HEK293 (cell line): ENCODE data around the gene STX16.

Experiments used
- CTCF ChIA-PET: fragments of 350-600 bp; formaldehyde crosslinking; extraction: SDS; loops from one replicate; lab custom pipeline; 2021; ENCODE audit warnings: antibody characterized with exemption; lab: Yijun Ruan, JAX
- POLR2A ChIA-PET: fragments of 300-600 bp; formaldehyde crosslinking; extraction: SDS; loops from one replicate; lab custom pipeline; 2020; ENCODE audit warnings: antibody characterized with exemption, inconsistent platforms; lab: Yijun Ruan, JAX
- H3K27ac ChIP-seq: fragments of 200-500 bp; sonication (Bioruptor generic); 2 replicates; pipeline ENCODE4 v1.5.1; 2014; ENCODE audit warnings: low read depth, low read length, control low read depth, inconsistent platforms; ENCODE audit errors: extremely low read depth
- H3K36me3 ChIP-seq, 2 experiments: fragments of 200-500 bp in 1 of 2; sonication (Bioruptor generic) in 1 of 2; 1 replicate in 1 of 2; 2 replicates in 1 of 2; pipeline ENCODE4 v1.5.1; 2014 to 2017; ENCODE audit warnings: inconsistent platforms in 2 of 2, low read length in 2 of 2; ENCODE audit not compliant: control insufficient read depth in 2 of 2, insufficient read depth in 1 of 2
- H3K4me1 ChIP-seq: fragments of 200-500 bp; sonication (Bioruptor generic); 2 replicates; pipeline ENCODE4 v1.5.1; 2014; ENCODE audit warnings: mild to moderate bottlenecking, low read length, inconsistent platforms; ENCODE audit not compliant: control insufficient read depth, insufficient read depth
- H3K4me3 ChIP-seq: 2 replicates; pipeline ENCODE4 v1.5.1; 2011; ENCODE audit warnings: low read depth, mild to moderate bottlenecking, control low read depth, low read length, moderate library complexity
- H3K9me3 ChIP-seq: fragments of 200-500 bp; sonication (Bioruptor generic); 2 replicates; pipeline ENCODE4 v1.5.1; 2014; ENCODE audit warnings: low read depth, low read length, inconsistent platforms; ENCODE audit not compliant: control insufficient read depth, insufficient read depth
- BCL11A ChIP-seq: fragments of 450-650 bp; formaldehyde crosslinking; IDR thresholded peaks from 2 replicates; pipeline ENCODE4 v1.5.1; 2016; ENCODE audit warnings: low read depth, missing biosample characterization, missing genetic modification characterization
- FEZF1 ChIP-seq: fragments of 450-650 bp; formaldehyde crosslinking; IDR thresholded peaks from 2 replicates; pipeline ENCODE4 v1.5.1; 2016; ENCODE audit warnings: missing biosample characterization, missing genetic modification characterization
- INSM2 ChIP-seq: fragments of 450-650 bp; formaldehyde crosslinking; IDR thresholded peaks from 2 replicates; pipeline ENCODE4 v1.5.1; 2016; ENCODE audit warnings: missing biosample characterization, missing genetic modification characterization
- MYNN ChIP-seq: fragments of 450-650 bp; formaldehyde crosslinking; IDR thresholded peaks from 2 replicates; pipeline ENCODE4 v1.5.1; 2016; ENCODE audit warnings: missing biosample characterization, missing genetic modification characterization, borderline replicate concordance
- PATZ1 ChIP-seq: fragments of 450-650 bp; formaldehyde crosslinking; IDR thresholded peaks from 2 replicates; pipeline ENCODE4 v1.5.1; 2016; ENCODE audit warnings: missing biosample characterization, missing genetic modification characterization
- TCF7L2 ChIP-seq: IDR thresholded peaks from 2 replicates; pipeline ENCODE4 v1.6.1; 2011; ENCODE audit warnings: low read depth, mild to moderate bottlenecking, inconsistent platforms, low read length, moderate library complexity, borderline replicate concordance
- ZBTB7A ChIP-seq: fragments of 450-650 bp; formaldehyde crosslinking; IDR thresholded peaks from 2 replicates; pipeline ENCODE4 v1.5.1; 2016; ENCODE audit warnings: low read depth, missing biosample characterization, missing genetic modification characterization
- ZNF132 ChIP-seq: fragments of 450-650 bp; formaldehyde crosslinking; IDR thresholded peaks from 2 replicates; pipeline ENCODE4 v1.5.1; 2017; ENCODE audit warnings: missing biosample characterization, missing genetic modification characterization, borderline replicate concordance
- ZNF18 ChIP-seq: fragments of 450-650 bp; formaldehyde crosslinking; IDR thresholded peaks from 2 replicates; pipeline ENCODE4 v1.5.1; 2016; ENCODE audit warnings: missing biosample characterization, missing genetic modification characterization
- ZNF184 ChIP-seq: fragments of 450-650 bp; IDR thresholded peaks from 2 replicates; pipeline ENCODE4 v1.5.1; 2018; ENCODE audit warnings: missing biosample characterization, mild to moderate bottlenecking, missing genetic modification characterization
- ZNF274 ChIP-seq, 2 experiments: fragments of 200-500 bp in 1 of 2; fragments of 450-650 bp in 1 of 2; sonication (Bioruptor generic) in 1 of 2; formaldehyde crosslinking in 1 of 2; IDR thresholded peaks; 2 replicates each; pipeline versions ENCODE4 v1.5.1 to v1.6.1; 2014 to 2016; ENCODE audit warnings: borderline replicate concordance in 1 of 2, inconsistent platforms in 1 of 2, low read length in 1 of 2, missing biosample characterization in 1 of 2, missing genetic modification characterization in 1 of 2
- ZNF366 ChIP-seq: fragments of 450-650 bp; formaldehyde crosslinking; conservative IDR thresholded peaks from 2 replicates; pipeline ENCODE4 v1.5.1; 2016; ENCODE audit warnings: missing biosample characterization, missing genetic modification characterization
- ZNF391 ChIP-seq: fragments of 450-650 bp; formaldehyde crosslinking; IDR thresholded peaks from 2 replicates; pipeline ENCODE4 v1.5.1; 2016; ENCODE audit warnings: low read depth, missing biosample characterization, missing genetic modification characterization, borderline replicate concordance
- ZNF394 ChIP-seq: fragments of 450-650 bp; formaldehyde crosslinking; IDR thresholded peaks from 2 replicates; pipeline ENCODE4 v1.5.1; 2016; ENCODE audit warnings: missing biosample characterization, missing genetic modification characterization, mild to moderate bottlenecking, moderate library complexity, borderline replicate concordance
- ZNF792 ChIP-seq: fragments of 450-650 bp; formaldehyde crosslinking; IDR thresholded peaks from 2 replicates; pipeline ENCODE4 v1.5.1; 2016; ENCODE audit warnings: missing biosample characterization, missing genetic modification characterization
- ZSCAN16 ChIP-seq: fragments of 450-650 bp; formaldehyde crosslinking; IDR thresholded peaks from 2 replicates; pipeline ENCODE4 v1.5.1; 2016; ENCODE audit warnings: missing biosample characterization, missing genetic modification characterization
- ZSCAN30 ChIP-seq: fragments of 450-650 bp; IDR thresholded peaks from 2 replicates; pipeline ENCODE4 v1.5.1; 2018; ENCODE audit warnings: missing biosample characterization, mild to moderate bottlenecking, missing genetic modification characterization, moderate library complexity
- TF ChIP-seq, protein P1 (sequence below): fragments of 450-650 bp; formaldehyde crosslinking; IDR thresholded peaks from 2 replicates; pipeline ENCODE4 v1.5.1; 2016; ENCODE audit warnings: missing biosample characterization, missing genetic modification characterization
- TF ChIP-seq, protein P2 (sequence below): fragments of 450-650 bp; formaldehyde crosslinking; IDR thresholded peaks from 2 replicates; pipeline ENCODE4 v1.5.1; 2017; ENCODE audit warnings: missing biosample characterization, missing genetic modification characterization
- TF ChIP-seq, protein P3 (sequence below): fragments of 450-650 bp; formaldehyde crosslinking; IDR thresholded peaks from 2 replicates; pipeline ENCODE4 v1.5.1; 2016; ENCODE audit warnings: missing biosample characterization, missing genetic modification characterization

The STX16 gene

DNA sequence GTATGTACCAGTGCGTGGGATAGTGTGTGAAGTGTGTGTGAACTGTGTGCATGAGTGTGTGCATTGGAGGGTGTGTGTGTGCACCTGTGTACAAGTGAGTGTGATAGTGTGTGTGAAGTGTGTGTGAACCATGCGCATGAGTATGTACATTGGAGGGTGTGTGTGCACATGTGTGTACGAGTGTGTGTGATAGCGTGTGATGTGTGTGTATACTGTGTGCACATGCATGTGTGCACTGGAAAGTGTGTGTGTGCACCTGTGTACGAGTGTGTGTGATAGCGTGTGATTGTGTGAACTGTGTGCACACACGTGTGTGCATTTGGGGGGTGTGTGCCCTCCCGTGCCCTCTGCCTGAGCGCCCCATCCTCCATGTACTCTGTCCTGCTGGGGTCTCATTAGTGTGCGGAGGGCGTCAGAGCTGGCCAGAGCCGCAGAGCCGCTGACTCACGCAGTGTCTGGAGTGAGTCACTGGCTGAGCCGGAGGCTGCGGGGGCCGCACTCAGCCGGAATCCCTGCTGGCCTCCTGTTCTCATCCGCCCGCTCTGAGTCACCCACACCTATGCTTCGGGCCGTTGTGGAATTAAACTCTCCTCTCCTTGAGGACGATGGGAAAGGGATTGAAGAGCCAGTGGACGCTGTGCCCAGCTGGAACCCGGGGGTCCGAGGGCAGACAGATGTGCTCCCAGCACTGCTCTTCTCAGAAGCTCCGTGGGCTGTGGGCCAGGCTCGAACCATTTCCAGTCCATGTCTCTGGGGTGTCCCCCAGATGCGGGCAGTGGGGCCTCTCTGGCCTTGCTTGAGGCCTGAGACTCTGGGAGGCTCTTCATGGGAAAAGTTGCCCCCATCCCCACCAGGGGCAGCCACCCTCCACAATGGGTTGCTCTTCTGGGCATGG lies 27.3 kb upstream of the STX16 start (continued):
- TF ChIP-seq ZNF366 (tag by site-specific recombination) (0 out of 2 replicates have a peak, but pooled peaks have one; percentile 14), FEZF1 (tag by site-specific recombination) (no peak), ZNF274 (IDR thresholded peaks at IDR 0.05; ENCODE audit: low read length) (no peak), ZNF274 (tag by site-specific recombination; IDR thresholded peaks at IDR 0.05; ENCODE audit: borderline replicate concordance) (peak; percentile 30; the same call in 1 of the 2 replicates), ZNF18 (tag by site-specific recombination) (peak; percentile 99)
- TF ChIP-seq, protein P1, sequence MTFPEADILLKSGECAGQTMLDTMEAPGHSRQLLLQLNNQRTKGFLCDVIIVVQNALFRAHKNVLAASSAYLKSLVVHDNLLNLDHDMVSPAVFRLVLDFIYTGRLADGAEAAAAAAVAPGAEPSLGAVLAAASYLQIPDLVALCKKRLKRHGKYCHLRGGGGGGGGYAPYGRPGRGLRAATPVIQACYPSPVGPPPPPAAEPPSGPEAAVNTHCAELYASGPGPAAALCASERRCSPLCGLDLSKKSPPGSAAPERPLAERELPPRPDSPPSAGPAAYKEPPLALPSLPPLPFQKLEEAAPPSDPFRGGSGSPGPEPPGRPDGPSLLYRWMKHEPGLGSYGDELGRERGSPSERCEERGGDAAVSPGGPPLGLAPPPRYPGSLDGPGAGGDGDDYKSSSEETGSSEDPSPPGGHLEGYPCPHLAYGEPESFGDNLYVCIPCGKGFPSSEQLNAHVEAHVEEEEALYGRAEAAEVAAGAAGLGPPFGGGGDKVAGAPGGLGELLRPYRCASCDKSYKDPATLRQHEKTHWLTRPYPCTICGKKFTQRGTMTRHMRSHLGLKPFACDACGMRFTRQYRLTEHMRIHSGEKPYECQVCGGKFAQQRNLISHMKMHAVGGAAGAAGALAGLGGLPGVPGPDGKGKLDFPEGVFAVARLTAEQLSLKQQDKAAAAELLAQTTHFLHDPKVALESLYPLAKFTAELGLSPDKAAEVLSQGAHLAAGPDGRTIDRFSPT: peak; percentile 98

GRCh38 chr20:58624687-58625086 lies 26.4 kb upstream of the STX16 start:
- no peaks in the 10 kb centered on the region for H3K4me1 ChIP-seq
- TF ChIP-seq TCF7L2 (no peak), ZNF184 (no peak), ZSCAN16 (no peak)
- TF ChIP-seq, protein P2, sequence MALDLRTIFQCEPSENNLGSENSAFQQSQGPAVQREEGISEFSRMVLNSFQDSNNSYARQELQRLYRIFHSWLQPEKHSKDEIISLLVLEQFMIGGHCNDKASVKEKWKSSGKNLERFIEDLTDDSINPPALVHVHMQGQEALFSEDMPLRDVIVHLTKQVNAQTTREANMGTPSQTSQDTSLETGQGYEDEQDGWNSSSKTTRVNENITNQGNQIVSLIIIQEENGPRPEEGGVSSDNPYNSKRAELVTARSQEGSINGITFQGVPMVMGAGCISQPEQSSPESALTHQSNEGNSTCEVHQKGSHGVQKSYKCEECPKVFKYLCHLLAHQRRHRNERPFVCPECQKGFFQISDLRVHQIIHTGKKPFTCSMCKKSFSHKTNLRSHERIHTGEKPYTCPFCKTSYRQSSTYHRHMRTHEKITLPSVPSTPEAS (tag by site-specific recombination): no peak
- TF ChIP-seq, all 188 proteins: peak for 0
- Histone ChIP-seq H3K9me3 (no peaks in the 10 kb centered on the region), H3K36me3 (no peaks in the 10 kb centered on the region), H3K4me3 (no peak overlapping the region), H3K27ac (no peak overlapping the region)
- CTCF ChIA-PET: no interaction called here
- POLR2A ChIA-PET: interaction anchor here (2.2 kb wide), 1 partner anchor 26 kb away, joined by 7 read pairs; the partner anchor contains the start of gene STX16

GRCh38 chr20:58625585-58625984 lies 25.5 kb upstream of the STX16 start:
- ChIA-PET POLR2A (interaction anchor here (2.2 kb wide), 1 partner anchor 25 kb away, joined by 7 read pairs; the partner anchor contains the start of gene STX16), CTCF (interaction anchor here (0.6 to 1.0 kb wide), 2 partner anchors 26 to 32 kb away, joined by 3 read pairs; partner anchors contain the start of gene STX16)
- H3K36me3 ChIP-seq: no peaks in the 10 kb centered on the region
- no peak overlapping the region for H3K27ac ChIP-seq
- H3K9me3 ChIP-seq: no peaks in the 10 kb centered on the region
- no peak overlapping the region for H3K4me3 ChIP-seq
- no peaks in the 10 kb centered on the region for H3K4me1 ChIP-seq
- TF ChIP-seq ZNF132 (tag by site-specific recombination) (no peak), MYNN (no peak), ZNF792 (tag by site-specific recombination) (no peak), ZSCAN16 (no peak), INSM2 (tag by site-specific recombination) (no peak), ZNF394 (no peak), ZNF391 (no peak), ZBTB7A (tag by site-specific recombination) (no peak), ZSCAN30 (tag by site-specific recombination) (no peak), BCL11A (no peak), PATZ1 (tag by site-specific recombination) (no peak)
- TF ChIP-seq, protein P3, sequence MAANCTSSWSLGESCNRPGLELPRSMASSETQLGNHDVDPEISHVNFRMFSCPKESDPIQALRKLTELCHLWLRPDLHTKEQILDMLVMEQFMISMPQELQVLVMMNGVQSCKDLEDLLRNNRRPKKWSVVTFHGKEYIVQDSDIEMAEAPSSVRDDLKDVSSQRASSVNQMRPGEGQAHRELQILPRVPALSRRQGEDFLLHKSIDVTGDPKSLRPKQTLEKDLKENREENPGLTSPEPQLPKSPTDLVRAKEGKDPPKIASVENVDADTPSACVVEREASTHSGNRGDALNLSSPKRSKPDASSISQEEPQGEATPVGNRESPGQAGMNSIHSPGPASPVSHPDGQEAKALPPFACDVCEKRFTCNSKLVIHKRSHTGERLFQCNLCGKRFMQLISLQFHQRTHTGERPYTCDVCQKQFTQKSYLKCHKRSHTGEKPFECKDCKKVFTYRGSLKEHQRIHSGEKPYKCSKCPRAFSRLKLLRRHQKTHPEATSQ (tag by site-specific recombination): no peak
